K562 (cell line): Measurements from ENCODE around the gene TBATA. TPM values are rescaled to one million over a fixed set of nuclear protein-coding genes. Genes with fewer than 3 reads are reported as not detected.
A peak's percentile ranks its signal among the peaks of the same experiment; 100 is the strongest.

ENCODE experiments used
- ATAC-seq: fragments of 200-7000 bp; cut with Tn5 transposase; 3 replicates; pipeline ENCODE4 v1.9.1; 2020; ENCODE audit warnings: moderate library complexity
- BruUV-seq: library from RNA; stranded (reverse); fragments of 400-500 nt; replicated peaks from 2 replicates; lab custom pipeline; 2021; lab: Mats Ljungman, UMichigan
- CTCF ChIA-PET: fragments of 300-600 bp; formaldehyde crosslinking; extraction: SDS; loops from one replicate; lab custom pipeline; 2021; ENCODE audit warnings: low intra/inter-chr PET ratio; lab: Yijun Ruan, JAX
- POLR2A ChIA-PET: fragments of 300-600, 350-650 bp; sonication (Branson Sonifier 250); formaldehyde crosslinking; extraction: SDS; loops from one replicate; lab custom pipeline; 2021; ENCODE audit warnings: antibody characterized with exemption, inconsistent platforms; lab: Yijun Ruan, JAX
- DNase-seq, 4 experiments: peaks; one replicate each; pipeline versions ENCODE4 v3.0.0 to v3.0.0-alpha.2; 2011 to 2018; ENCODE audit warnings: low spot score in 3 of 4, mixed read lengths in 3 of 4; ENCODE audit errors: extremely low read depth in 1 of 4
- FAIRE-seq: peaks from 2 replicates; lab custom pipeline; 2011; peaks lifted over from hg19 to GRCh38; lab: Jason Lieb, UNC
- H2AFZ ChIP-seq: 2 replicates; pipeline ENCODE4 v1.6.0; 2011; ENCODE audit warnings: low read depth, low read length, control low read depth, inconsistent platforms
- H3K27ac ChIP-seq: fragments of 200-600 bp; 3 replicates; pipeline ENCODE4 v1.8.0; 2011; ENCODE audit warnings: low read depth, mild to moderate bottlenecking, control low read depth, inconsistent platforms, low read length, moderate library complexity, mixed read lengths; ENCODE audit errors: extremely low read depth
- H3K27me3 ChIP-seq, 2 experiments: fragments of 300-600 bp in 1 of 2; 2 replicates in 1 of 2; 3 replicates in 1 of 2; pipeline versions ENCODE4 v1.6.0 to v1.8.0; 2011; ENCODE audit warnings: inconsistent platforms in 2 of 2, low read length in 2 of 2, mild to moderate bottlenecking in 1 of 2, mixed read lengths in 1 of 2, moderate library complexity in 1 of 2; ENCODE audit not compliant: control insufficient read depth in 2 of 2, insufficient read depth in 2 of 2
- H3K36me3 ChIP-seq: fragments of 300-600 bp; 3 replicates; pipeline ENCODE4 v1.8.0; 2011; ENCODE audit warnings: mild to moderate bottlenecking, low read length, inconsistent platforms; ENCODE audit not compliant: control insufficient read depth, insufficient read depth
- H3K4me1 ChIP-seq, 2 experiments: fragments of 200-600 bp in 1 of 2; replicated peaks in 1 of 2; 2 replicates in 1 of 2; 3 replicates in 1 of 2; pipeline versions ENCODE4 v1.5.1 to v1.8.0; 2011; ENCODE audit warnings: inconsistent platforms in 2 of 2, low read length in 2 of 2, mild to moderate bottlenecking in 1 of 2, mixed read lengths in 1 of 2, moderate library complexity in 1 of 2; ENCODE audit not compliant: control insufficient read depth in 2 of 2, insufficient read depth in 2 of 2
- H3K4me2 ChIP-seq: 2 replicates; pipeline ENCODE4 v1.6.1; 2011; ENCODE audit warnings: low read length, control low read depth, inconsistent platforms, mixed read lengths; ENCODE audit not compliant: insufficient read depth
- H3K4me3 ChIP-seq: fragments of 200-600 bp; sonication (generic), shearing (Covaris generic); 2 replicates; pipeline ENCODE4 v1.5.1; 2016; ENCODE audit warnings: control low read depth, inconsistent platforms
- H3K79me2 ChIP-seq: fragments of 200-600 bp; 3 replicates; pipeline ENCODE4 v1.8.0; 2011; ENCODE audit warnings: low read length, inconsistent platforms; ENCODE audit not compliant: control insufficient read depth, insufficient read depth
- H3K9ac ChIP-seq, 2 experiments: 2 replicates each; pipeline versions ENCODE4 v1.6.0 to v1.6.1; 2011; ENCODE audit warnings: low read depth in 2 of 2, low read length in 2 of 2, control low read depth in 1 of 2, inconsistent platforms in 1 of 2, mild to moderate bottlenecking in 1 of 2, mixed read lengths in 1 of 2; ENCODE audit not compliant: insufficient read depth in 1 of 2
- H3K9me1 ChIP-seq: one replicate; pipeline ENCODE4 v1.6.0; 2011; ENCODE audit warnings: inconsistent platforms, mild to moderate bottlenecking, low read length, moderate library complexity; ENCODE audit not compliant: control insufficient read depth, insufficient read depth
- H3K9me3 ChIP-seq: replicated peaks from 2 replicates; pipeline ENCODE4 v1.5.1; 2011; ENCODE audit warnings: low read depth, low read length, inconsistent platforms; ENCODE audit not compliant: control insufficient read depth, insufficient read depth
- H4K20me1 ChIP-seq: replicated peaks from 2 replicates; pipeline ENCODE4 v1.6.1; 2011; ENCODE audit warnings: low read length, inconsistent platforms, mixed read lengths; ENCODE audit not compliant: control insufficient read depth, insufficient read depth
- BCOR ChIP-seq: fragments of 450-650 bp; IDR thresholded peaks from 2 replicates; pipeline ENCODE4 v1.6.1; 2016
- KLF16 ChIP-seq: IDR thresholded peaks from 2 replicates; pipeline ENCODE4 v1.6.1; 2016; ENCODE audit warnings: antibody characterized with exemption
- ZFP36 ChIP-seq: fragments of 150-350 bp; IDR thresholded peaks from 2 replicates; pipeline ENCODE4 v1.6.1; 2018; ENCODE audit warnings: low read length, low read depth; ENCODE audit not compliant: partially characterized antibody
- ZKSCAN1 ChIP-seq: fragments of 150-350 bp; IDR thresholded peaks from 2 replicates; pipeline ENCODE4 v1.6.1; 2016; ENCODE audit warnings: low read depth, low read length
- ZNF609 ChIP-seq: sonication (generic); formaldehyde crosslinking; IDR thresholded peaks from 2 replicates; pipeline ENCODE4 v1.8.1; 2023; ENCODE audit warnings: missing genetic modification reagents, mild to moderate bottlenecking, borderline replicate concordance
- ZNF778 ChIP-seq: fragments of 450-650 bp; formaldehyde crosslinking; IDR thresholded peaks from 2 replicates; pipeline ENCODE4 v1.4.0; 2020; ENCODE audit warnings: mild to moderate bottlenecking, moderate library complexity
- WGBS: fragments of 100-300 bp; shearing (Covaris generic); methylation state at CpG from one replicate; pipeline ENCODE4 v1.1.6; 2016; ENCODE audit warnings: low coverage, mixed read lengths; ENCODE audit not compliant: insufficient coverage; ENCODE audit errors: missing lambda C conversion rate; 5-methylcytosine and 5-hydroxymethylcytosine counted together
- in situ Hi-C: fragments of 300-500 bp; cut with MboI; formaldehyde crosslinking; loops from 4 replicates; pipeline ENCODE4 v1.15.0; 2018; ENCODE audit warnings: inconsistent platforms, mixed read lengths
- intact Hi-C: fragments of 100-400 bp; cut with micrococcal nuclease; formaldehyde crosslinking; loops from 2 replicates; pipeline ENCODE4 v1.14.2; 2022
- polyA plus RNA-seq, 8 experiments: library from polyadenylated mRNA; depleted of rRNA in 4 of 8; stranded (reverse) in 5 of 8; unstranded in 3 of 8; fragments of >200 nt; fragmentation: Nextera tagmentation in 2 of 8; fragmentation: Illumina TruSeq in 1 of 8; extraction: Ambion mirVana in 2 of 8; extraction: Trizol in 1 of 8; gene quantifications; 2 replicates each; pipeline versions ENCODE4 v1.2.1 to v1.2.3, GENCODE V29; 2011 to 2014; ENCODE audit warnings: inconsistent platforms in 1 of 8, missing spikeins in 1 of 8
- total RNA-seq, 7 experiments: library from RNA; depleted of rRNA in 6 of 7; stranded (reverse); fragments of >200 nt in 6 of 7; fragmentation: Illumina TruSeq in 2 of 7; extraction: Trizol in 2 of 7; gene quantifications; 2 replicates each; pipeline versions ENCODE4 v1.2.1 to v1.2.3, GENCODE V29; 2011 to 2021; ENCODE audit warnings: low replicate concordance in 1 of 7
- TF ChIP-seq, protein P1 (sequence below): fragments of 250-450 bp; sonication (Bioruptor Pico); IDR thresholded peaks from 2 replicates; pipeline ENCODE4 v1.4.0; 2020; ENCODE audit warnings: borderline replicate concordance

Gene TBATA
- total and polyA plus RNA-seq, 9 of the 15 experiments (the other 6 are each of a cell fraction or from before 2014, with no cell fraction given), result not detected

DNA sequence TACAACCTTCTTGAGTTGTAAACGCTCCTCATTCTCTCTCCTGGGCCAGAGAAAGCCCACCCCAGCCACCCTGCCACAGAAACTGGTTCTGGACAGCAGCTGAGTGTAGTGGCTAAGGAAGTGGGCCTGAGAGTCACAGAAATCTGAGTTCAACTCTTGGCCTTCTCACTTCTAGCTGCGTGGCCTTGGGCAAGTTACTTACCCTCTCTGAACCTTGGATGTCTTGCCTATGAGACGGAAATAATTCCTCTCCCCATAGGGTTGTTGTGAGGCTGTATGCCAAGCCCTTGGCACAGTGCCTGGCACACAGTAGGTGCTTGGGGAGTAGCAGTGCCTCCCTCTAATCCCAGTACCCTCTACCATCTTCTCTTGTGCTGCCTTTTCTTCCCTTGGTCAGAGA, 61.4 kb downstream of the TBATA start:
- ChIA-PET POLR2A (interaction anchor here (0.6 to 1.1 kb wide), 4 partner anchors 15 to 893 kb away, joined by 3 to 5 read pairs (median 3); no protein-coding TSS in a partner anchor), CTCF (no interaction called here)
- no peaks in the 10 kb centered on the region for H3K9me1 ChIP-seq
- TF ChIP-seq BCOR (peak; percentile 68; the same call in 1 of the 2 replicates), ZNF778 (CRISPR knock-in tag) (no peak), KLF16 (no peak), ZNF609 (CRISPR knock-in tag) (no peak), ZKSCAN1 (peak; percentile 49; the same call in 1 of the 2 replicates), ZFP36 (peak; percentile 58)
- TF ChIP-seq, protein P1, sequence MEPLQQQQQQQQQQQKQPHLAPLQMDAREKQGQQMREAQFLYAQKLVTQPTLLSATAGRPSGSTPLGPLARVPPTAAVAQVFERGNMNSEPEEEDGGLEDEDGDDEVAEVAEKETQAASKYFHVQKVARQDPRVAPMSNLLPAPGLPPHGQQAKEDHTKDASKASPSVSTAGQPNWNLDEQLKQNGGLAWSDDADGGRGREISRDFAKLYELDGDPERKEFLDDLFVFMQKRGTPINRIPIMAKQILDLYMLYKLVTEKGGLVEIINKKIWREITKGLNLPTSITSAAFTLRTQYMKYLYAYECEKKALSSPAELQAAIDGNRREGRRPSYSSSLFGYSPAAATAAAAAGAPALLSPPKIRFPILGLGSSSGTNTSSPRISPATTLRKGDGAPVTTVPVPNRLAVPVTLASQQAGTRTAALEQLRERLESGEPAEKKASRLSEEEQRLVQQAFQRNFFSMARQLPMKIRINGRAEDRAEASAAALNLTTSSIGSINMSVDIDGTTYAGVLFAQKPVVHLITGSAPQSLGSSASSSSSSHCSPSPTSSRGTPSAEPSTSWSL (CRISPR knock-in tag), result no peak
- H3K79me2 ChIP-seq, result peaks cover 5% of the 10 kb centered on the region; the same call in 2 of the 3 replicates
- H3K9ac ChIP-seq, result peak overlapping the region in 1 of 2 experiments; percentile 64; a peak in 1 of 4 replicates
- no peaks in the 10 kb centered on the region for H3K9me3 ChIP-seq
- H3K36me3 ChIP-seq, result peaks cover 83% of the 10 kb centered on the region; the same call in 2 of the 3 replicates
- ATAC-seq (no peak), FAIRE-seq (no peak), DNase-seq (no peak)
- in situ Hi-C loops, result no loop called here
- no peaks in the 10 kb centered on the region for H4K20me1 ChIP-seq
- intact Hi-C loops, result no loop called here
- H3K4me2 ChIP-seq, result no peak overlapping the region
- no peak overlapping the region; the same call in 2 of the 3 replicates for H3K27ac ChIP-seq
- no TSS peak for BruUV-seq
- 87% methylated on average over 3 of the region's 3 CpGs for WGBS
- H3K4me1 ChIP-seq, result peaks cover 0 to 5% of the 10 kb centered on the region in 2 experiments; a peak in 2 of 5 replicates
- no peak overlapping the region for H2AFZ ChIP-seq
- H3K4me3 ChIP-seq, result no peak overlapping the region
- no peaks in the 10 kb centered on the region for H3K27me3 ChIP-seq
